Stimulated activated naive CD8-positive, alpha-beta T cell treated with anti-CD3 and anti-CD28 coated beads, Interleukin-15, Interleukin-2, amounts not matched to agents 100 ng/mL and 50 ng/mL, for 24 hours (primary cell): Measurements from ENCODE around the gene SLC35F2.

Experiments
- H3K27ac Mint-ChIP-seq: one replicate; pipeline ENCODE4 v1.8.0; 2021; ENCODE audit warnings: mild to moderate bottlenecking, mixed read lengths
- H3K27me3 Mint-ChIP-seq: one replicate; pipeline ENCODE4 v1.8.0; 2021; ENCODE audit warnings: mixed read lengths
- H3K36me3 Mint-ChIP-seq: one replicate; pipeline ENCODE4 v1.8.0; 2021; ENCODE audit warnings: low read depth, mixed read lengths
- H3K4me1 Mint-ChIP-seq: one replicate; pipeline ENCODE4 v1.8.0; 2021; ENCODE audit warnings: low read depth, mixed read lengths
- H3K4me3 Mint-ChIP-seq: one replicate; pipeline ENCODE4 v1.8.0; 2021; ENCODE audit warnings: mild to moderate bottlenecking, mixed read lengths
- H3K9me3 Mint-ChIP-seq: one replicate; pipeline ENCODE4 v1.8.0; 2021; ENCODE audit warnings: mixed read lengths

SLC35F2 gene

DNA sequence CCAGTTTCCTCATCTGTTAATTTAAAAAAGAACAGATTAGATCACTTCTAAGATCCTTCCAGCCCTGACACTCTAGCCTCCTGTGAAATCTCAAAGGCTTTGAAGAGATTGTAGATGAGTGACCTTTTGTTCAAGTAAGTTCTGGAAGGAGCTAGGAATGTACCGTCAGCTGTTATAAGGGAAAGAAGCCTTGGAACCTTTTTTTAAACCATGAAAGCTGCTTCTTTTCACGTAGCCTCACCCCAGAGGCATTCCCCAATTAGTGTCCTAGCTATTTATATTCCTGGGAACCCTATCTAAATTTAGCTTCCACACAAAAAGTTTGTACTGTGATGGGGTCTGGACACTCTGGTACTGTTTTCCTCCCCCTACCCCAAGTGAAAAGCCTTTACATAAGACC lies 111.0 kb downstream of the SLC35F2 start:
- H3K4me1 Mint-ChIP-seq, result no peaks in the 10 kb centered on the region
- H3K27ac Mint-ChIP-seq, result no peak overlapping the region
- H3K36me3 Mint-ChIP-seq, result no peaks in the 10 kb centered on the region
- no peak overlapping the region for H3K4me3 Mint-ChIP-seq
- H3K27me3 Mint-ChIP-seq, result peaks cover 36% of the 10 kb centered on the region
- no peaks in the 10 kb centered on the region for H3K9me3 Mint-ChIP-seq

DNA sequence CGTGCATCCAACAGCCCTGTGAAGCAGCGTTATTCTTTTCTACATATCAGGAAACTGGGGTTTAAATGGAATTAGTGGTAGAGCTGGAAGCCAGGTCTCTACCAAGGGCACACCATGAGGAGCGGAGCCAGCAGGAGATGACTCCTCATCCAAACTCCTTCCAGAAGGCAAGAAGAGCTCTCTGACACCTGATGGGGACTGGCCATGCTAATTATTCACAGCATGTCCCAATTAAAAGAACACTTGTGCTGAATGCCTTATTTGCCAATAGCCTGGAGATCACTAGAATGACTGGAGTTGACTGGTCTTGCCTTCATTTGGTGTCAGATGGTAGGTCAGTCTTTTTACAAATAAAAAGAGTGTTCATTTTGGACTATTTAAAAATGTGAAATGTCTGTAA lies 113.9 kb downstream of the SLC35F2 start:
- Mint-ChIP-seq H3K4me3 (no peak overlapping the region), H3K9me3 (peaks cover 8% of the 10 kb centered on the region), H3K27ac (no peak overlapping the region), H3K27me3 (peaks cover 36% of the 10 kb centered on the region), H3K4me1 (no peaks in the 10 kb centered on the region), H3K36me3 (no peaks in the 10 kb centered on the region)

DNA sequence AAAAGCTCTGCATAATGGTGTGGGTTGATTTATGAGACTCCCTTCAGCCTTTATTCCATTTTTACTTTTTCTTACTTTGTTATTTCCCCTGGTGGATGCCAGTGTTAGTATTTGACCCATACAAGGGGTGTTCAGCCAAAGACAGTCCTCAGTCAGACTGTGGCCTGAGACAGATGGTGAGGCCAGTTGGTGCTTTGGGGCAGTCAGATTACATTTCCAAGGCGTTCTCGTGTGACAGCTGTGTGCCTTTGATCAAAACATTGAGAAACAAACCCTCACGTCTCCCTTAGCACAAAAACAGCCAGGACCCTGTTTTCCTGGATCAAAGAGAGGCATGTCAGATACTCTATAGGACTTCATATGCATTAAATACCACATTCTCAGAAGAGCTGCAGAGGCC lies 115.4 kb downstream of the SLC35F2 start:
- H3K4me1 Mint-ChIP-seq, result no peaks in the 10 kb centered on the region
- H3K9me3 Mint-ChIP-seq, result peaks cover 8% of the 10 kb centered on the region
- peaks cover 43% of the 10 kb centered on the region for H3K27me3 Mint-ChIP-seq
- no peaks in the 10 kb centered on the region for H3K36me3 Mint-ChIP-seq
- H3K27ac Mint-ChIP-seq, result no peak overlapping the region
- no peak overlapping the region for H3K4me3 Mint-ChIP-seq

DNA sequence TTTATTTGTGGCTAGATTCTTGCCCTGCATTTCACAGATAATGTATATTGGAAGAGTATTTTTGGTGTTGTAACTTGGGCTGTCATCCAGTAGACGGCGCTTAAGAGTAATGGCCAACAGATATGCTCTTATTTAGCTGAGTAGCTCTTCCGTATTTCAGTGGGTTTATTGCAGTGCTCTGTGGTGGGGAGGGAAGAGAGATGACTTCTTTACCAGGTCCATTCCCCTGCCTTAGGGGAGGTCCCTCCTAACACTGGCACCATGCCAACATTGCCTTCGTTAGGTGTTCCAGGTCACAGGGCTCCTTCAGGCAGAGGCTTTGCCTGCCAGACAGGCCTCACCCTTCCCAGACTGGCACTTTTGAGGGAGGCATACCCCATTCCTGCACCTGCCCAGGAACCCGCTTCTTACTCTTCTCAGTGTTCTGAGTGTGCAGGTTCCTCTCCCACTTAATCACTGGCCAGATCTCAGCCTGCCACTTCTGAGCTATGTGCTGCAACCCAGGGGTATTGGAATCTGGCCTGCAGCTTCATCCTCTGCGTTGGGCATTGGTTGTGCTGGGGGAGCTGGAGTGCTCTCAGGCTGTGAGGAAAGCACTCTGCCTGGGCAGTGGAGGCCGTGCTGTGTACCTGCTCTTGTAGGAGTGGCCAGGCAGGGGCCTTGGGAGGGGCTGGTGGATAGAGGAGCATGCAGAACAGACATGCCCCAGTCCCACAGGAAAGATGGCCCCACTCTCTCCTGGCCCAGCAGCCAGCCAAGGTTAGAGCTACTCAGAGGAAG lies 117.4 kb downstream of the SLC35F2 start:
- Mint-ChIP-seq H3K36me3 (no peaks in the 10 kb centered on the region), H3K4me3 (no peak overlapping the region), H3K27me3 (peaks cover 37% of the 10 kb centered on the region), H3K9me3 (peaks cover 8% of the 10 kb centered on the region), H3K4me1 (no peaks in the 10 kb centered on the region), H3K27ac (no peak overlapping the region)
